H1 (cell line): ENCODE data around the gene CCDC154. TPM values are rescaled to one million over a fixed set of nuclear protein-coding genes. Genes with fewer than 3 reads are reported as not detected.

Source experiments
- CTCF ChIA-PET: fragments of 300-600 bp; sonication (Branson Sonifier 250); formaldehyde crosslinking; loops from one replicate; lab custom pipeline; 2021; ENCODE audit not compliant: partially characterized antibody; lab: Charles Lee
- POLR2A ChIA-PET: fragments of 300-600 bp; sonication (Branson Sonifier 250); formaldehyde crosslinking; loops from one replicate; lab custom pipeline; 2021; ENCODE audit warnings: inconsistent platforms; ENCODE audit not compliant: partially characterized antibody; lab: Charles Lee
- DNase-seq, 2 experiments: peaks; one replicate each; pipeline versions ENCODE4 v3.0.0 to v3.0.0-alpha.2; 2010 to 2022; ENCODE audit warnings: low spot score in 2 of 2, low read depth in 1 of 2, mixed read lengths in 1 of 2
- FAIRE-seq: peaks from 2 replicates; lab custom pipeline; 2011; peaks lifted over from hg19 to GRCh38; lab: Jason Lieb, UNC
- H2AFZ ChIP-seq: 2 replicates; pipeline ENCODE4 v1.8.1; 2012; ENCODE audit warnings: low read length, inconsistent platforms
- H2AK5ac ChIP-seq: 2 replicates; pipeline ENCODE4 v1.6.1; 2013; ENCODE audit warnings: low read depth, low read length
- H2BK120ac ChIP-seq: replicated peaks from 2 replicates; pipeline ENCODE3; 2013; ENCODE audit warnings: low read depth, low read length, inconsistent platforms
- H2BK12ac ChIP-seq: 2 replicates; pipeline ENCODE4 v1.6.1; 2013; ENCODE audit warnings: low read depth, low read length
- H2BK15ac ChIP-seq: 2 replicates; pipeline ENCODE4 v1.6.1; 2013; ENCODE audit warnings: low read length
- H2BK20ac ChIP-seq: 2 replicates; pipeline ENCODE4 v1.6.1; 2013; ENCODE audit warnings: low read length
- H2BK5ac ChIP-seq: 2 replicates; pipeline ENCODE4 v1.6.1; 2013; ENCODE audit warnings: low read depth, low read length
- H3K14ac ChIP-seq: 2 replicates; pipeline ENCODE4 v1.6.1; 2013; ENCODE audit warnings: inconsistent platforms; ENCODE audit not compliant: insufficient read length
- H3K18ac ChIP-seq: 2 replicates; pipeline ENCODE4 v1.6.1; 2013; ENCODE audit warnings: low read length; ENCODE audit errors: extremely low read depth
- H3K23ac ChIP-seq: 2 replicates; pipeline ENCODE4 v1.6.1; 2013; ENCODE audit warnings: inconsistent platforms; ENCODE audit not compliant: insufficient read length
- H3K23me2 ChIP-seq: 2 replicates; pipeline ENCODE4 v1.6.1; 2013; ENCODE audit warnings: low read depth, low read length
- H3K27ac ChIP-seq: 2 replicates; pipeline ENCODE4 v1.6.1; 2011; ENCODE audit warnings: low read depth, low read length, inconsistent platforms
- H3K27me3 ChIP-seq, 4 experiments: replicated peaks in 1 of 4; 1 replicate in 1 of 4; 2 replicates in 3 of 4; pipeline versions ENCODE4 v1.6.1 to v1.8.1; 2011 to 2013; ENCODE audit warnings: low read length in 3 of 4, mild to moderate bottlenecking in 3 of 4, inconsistent platforms in 2 of 4, mixed read lengths in 2 of 4, moderate library complexity in 1 of 4; ENCODE audit not compliant: control insufficient read depth in 3 of 4, insufficient read depth in 3 of 4; ENCODE audit errors: extremely low read depth in 1 of 4
- H3K36me3 ChIP-seq, 4 experiments: 2 replicates each; pipeline versions ENCODE4 v1.6.1 to v1.8.1; 2011 to 2013; ENCODE audit warnings: mild to moderate bottlenecking in 4 of 4, low read length in 3 of 4, moderate library complexity in 2 of 4, control low read depth in 1 of 4, inconsistent platforms in 1 of 4; ENCODE audit not compliant: insufficient read depth in 4 of 4, control insufficient read depth in 2 of 4
- H3K4ac ChIP-seq: replicated peaks from 2 replicates; pipeline ENCODE3; 2013; ENCODE audit warnings: low read length, low read depth, mixed read lengths, inconsistent platforms; ENCODE audit not compliant: insufficient read length
- H3K4me1 ChIP-seq, 4 experiments: replicated peaks in 1 of 4; 1 replicate in 1 of 4; 2 replicates in 3 of 4; pipeline versions ENCODE4 v1.6.1 to v1.8.1; 2011 to 2013; ENCODE audit warnings: low read length in 3 of 4, inconsistent platforms in 2 of 4, mixed read lengths in 1 of 4; ENCODE audit not compliant: insufficient read depth in 4 of 4, control insufficient read depth in 3 of 4
- H3K4me2 ChIP-seq, 2 experiments: 2 replicates each; pipeline versions ENCODE4 v1.6.1 to v1.8.1; 2011 to 2013; ENCODE audit warnings: low read depth in 2 of 2, low read length in 2 of 2, control low read depth in 1 of 2, inconsistent platforms in 1 of 2, mild to moderate bottlenecking in 1 of 2; ENCODE audit not compliant: insufficient read depth in 1 of 2
- H3K4me3 ChIP-seq, 4 experiments: fragments of 200-600, 300-600 bp in 1 of 4; sonication (generic), shearing (Covaris generic), sonication (Bioruptor Twin) in 1 of 4; 2 replicates each; pipeline versions ENCODE4 v1.5.1 to v1.8.1; 2011 to 2016; ENCODE audit warnings: low read length in 4 of 4, low read depth in 3 of 4, control low read depth in 2 of 4, inconsistent platforms in 2 of 4, mild to moderate bottlenecking in 2 of 4, mixed read lengths in 1 of 4, moderate library complexity in 1 of 4; ENCODE audit not compliant: insufficient read depth in 2 of 4; ENCODE audit errors: extremely low read depth in 1 of 4
- H3K56ac ChIP-seq: replicated peaks from 2 replicates; pipeline ENCODE3; 2013; ENCODE audit warnings: low read depth, mild to moderate bottlenecking, mixed read lengths, low read length, inconsistent platforms; ENCODE audit not compliant: insufficient read length
- H3K79me1 ChIP-seq: 2 replicates; pipeline ENCODE4 v1.6.1; 2013; ENCODE audit warnings: low read depth, low read length, control low read depth
- H3K79me2 ChIP-seq, 2 experiments: 2 replicates each; pipeline versions ENCODE4 v1.6.1 to v1.8.1; 2012 to 2013; ENCODE audit warnings: low read length in 2 of 2, mild to moderate bottlenecking in 2 of 2, inconsistent platforms in 1 of 2; ENCODE audit not compliant: insufficient read depth in 2 of 2, control insufficient read depth in 1 of 2
- H3K9ac ChIP-seq, 4 experiments: replicated peaks in 1 of 4; 1 replicate in 1 of 4; 2 replicates in 3 of 4; pipeline versions ENCODE4 v1.6.1 to v1.8.1; 2011 to 2013; ENCODE audit warnings: low read depth in 3 of 4, low read length in 3 of 4, control low read depth in 2 of 4, mild to moderate bottlenecking in 2 of 4, moderate library complexity in 2 of 4, inconsistent platforms in 1 of 4; ENCODE audit errors: extremely low read depth in 1 of 4
- H3K9me3 ChIP-seq, 2 experiments: 2 replicates each; pipeline versions ENCODE4 v1.6.1 to v1.8.1; 2012 to 2013; ENCODE audit warnings: mild to moderate bottlenecking in 2 of 2, moderate library complexity in 2 of 2, control low read depth in 1 of 2, inconsistent platforms in 1 of 2, low read depth in 1 of 2, low read length in 1 of 2, mixed read lengths in 1 of 2; ENCODE audit not compliant: insufficient read depth in 2 of 2
- H4K20me1 ChIP-seq, 2 experiments: replicated peaks in 1 of 2; 2 replicates each; pipeline versions ENCODE3 to v1.8.1; 2011 to 2013; ENCODE audit warnings: inconsistent platforms in 2 of 2, low read length in 2 of 2, mild to moderate bottlenecking in 1 of 2; ENCODE audit not compliant: insufficient read depth in 2 of 2, control insufficient read depth in 1 of 2
- H4K5ac ChIP-seq: 2 replicates; pipeline ENCODE4 v1.6.1; 2013; ENCODE audit warnings: low read length, low read depth, mixed read lengths, inconsistent platforms; ENCODE audit not compliant: insufficient read length
- H4K8ac ChIP-seq: 2 replicates; pipeline ENCODE4 v1.8.0; 2013; ENCODE audit warnings: mild to moderate bottlenecking, moderate library complexity, low read length, inconsistent platforms; ENCODE audit not compliant: insufficient read depth; ENCODE audit errors: extremely low read depth
- H4K91ac ChIP-seq: replicated peaks from 2 replicates; pipeline ENCODE3; 2013; ENCODE audit warnings: low read length, mixed read lengths, inconsistent platforms; ENCODE audit not compliant: insufficient read length
- EGR1 ChIP-seq: IDR thresholded peaks from 2 replicates; pipeline ENCODE4 v1.6.1; 2011; ENCODE audit warnings: low read depth, low read length, borderline replicate concordance
- HDAC6 ChIP-seq: IDR thresholded peaks from one replicate; pipeline ENCODE4 v1.7.1; 2012; ENCODE audit warnings: low read depth, mild to moderate bottlenecking, inconsistent platforms, low read length, moderate library complexity
- JUND ChIP-seq: IDR thresholded peaks from 2 replicates; pipeline ENCODE4 v1.6.1; 2011; ENCODE audit warnings: mild to moderate bottlenecking, improper control_type of control experiment, low read length
- KDM1A ChIP-seq: fragments of 200-600, 300-600 bp; sonication (generic); IDR thresholded peaks from 2 replicates; pipeline ENCODE4 v1.7.1; 2016; ENCODE audit warnings: mild to moderate bottlenecking, low read length, borderline replicate concordance
- POLR2A ChIP-seq, 2 experiments: IDR thresholded peaks; 1 replicate in 1 of 2; 2 replicates in 1 of 2; pipeline ENCODE4 v1.6.1; 2011; ENCODE audit warnings: low read depth in 2 of 2, low read length in 2 of 2, mild to moderate bottlenecking in 2 of 2; ENCODE audit errors: control extremely low read depth in 1 of 2
- RFX5 ChIP-seq: IDR thresholded peaks from 2 replicates; pipeline ENCODE4 v1.6.1; 2011; ENCODE audit warnings: low read depth, low read length, improper control_type of control experiment, borderline replicate concordance
- TAF1 ChIP-seq: IDR thresholded peaks from 2 replicates; pipeline ENCODE4 v1.6.1; 2011; ENCODE audit warnings: mild to moderate bottlenecking, low read depth, low read length
- TCF12 ChIP-seq: IDR thresholded peaks from 2 replicates; pipeline ENCODE4 v1.6.1; 2011; ENCODE audit warnings: low read depth, mild to moderate bottlenecking, low read length
- WGBS, 2 experiments: shearing (Covaris generic) in 1 of 2; methylation state at CpG; one replicate each; pipeline versions ENCODE4 v1.1.6 to v1.1.7; 2013 to 2015; ENCODE audit warnings: low lambda C conversion rate in 2 of 2, mixed read lengths in 2 of 2, inconsistent platforms in 1 of 2, low coverage in 1 of 2, missing lambda C conversion rate in 1 of 2; ENCODE audit not compliant: insufficient replicate concordance in 2 of 2, insufficient coverage in 1 of 2, insufficient read length in 1 of 2; ENCODE audit errors: extremely low coverage in 1 of 2, missing lambda C conversion rate in 1 of 2; 5-methylcytosine and 5-hydroxymethylcytosine counted together
- polyA plus RNA-seq, 7 experiments: library from polyadenylated mRNA; depleted of rRNA in 3 of 7; stranded (reverse) in 5 of 7; unstranded in 2 of 7; fragments of >200 nt in 5 of 7; fragments of 200-250 nt in 2 of 7; gene quantifications; 1 replicate in 5 of 7; 2 replicates in 1 of 7; 4 replicates in 1 of 7; pipeline versions ENCODE4 v1.2.1 to v1.2.3, GENCODE V29; 2011 to 2013; ENCODE audit warnings: missing spikeins in 2 of 7, mixed read lengths in 2 of 7
- total RNA-seq: library from RNA; stranded (reverse); fragmentation: NEBNext Ultra II Directional; extraction: Animal tissue kit (Norgen Biotek cat#: 25700); gene quantifications from 2 replicates; pipeline ENCODE4 v1.2.1, GENCODE V29; 2021
- TF ChIP-seq, protein P1 (sequence below): IDR thresholded peaks from 2 replicates; pipeline ENCODE4 v1.6.1; 2012; ENCODE audit warnings: inconsistent platforms

Gene CCDC154
- total and polyA plus RNA-seq, 2 of the 8 experiments (the other 6 are each of a cell fraction or from before 2014, with no cell fraction given), result 0.15 to 0.88 TPM

DNA sequence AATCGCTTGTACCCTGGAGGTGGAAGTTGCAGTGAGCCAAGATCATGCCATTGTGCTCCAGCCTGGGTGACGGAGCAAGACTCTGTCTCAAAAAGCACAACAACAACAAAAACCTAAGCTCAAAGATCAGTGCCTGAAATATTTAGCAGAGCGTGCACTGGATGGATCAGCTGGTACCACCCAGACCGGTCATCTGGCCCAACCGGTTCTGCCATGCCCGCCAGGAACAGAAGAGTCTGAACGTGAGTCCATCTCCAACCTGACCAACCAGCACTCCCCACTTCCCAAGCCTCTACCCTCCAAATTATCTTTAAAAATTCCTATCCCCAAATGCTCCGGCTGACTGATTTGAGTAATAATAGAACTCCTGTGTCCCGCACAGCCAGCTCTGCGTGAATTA, 22.3 kb downstream of the CCDC154 start:
- 86% methylated on average over 10 of the region's 10 CpGs; no CpG with 5 or more reads in 1 of the 2 experiments for WGBS, 2 experiments
- Histone ChIP-seq H2AFZ (no peak overlapping the region), H3K9ac (no peak overlapping the region), H3K4me1 (peaks cover 0 to 4% (median 3%) of the 10 kb centered on the region in 4 experiments; a peak in 5 of 7 replicates), H2BK15ac (0 out of 2 replicates have a peak overlapping the region, but pooled peaks have one; percentile 88), H3K79me2 (peaks cover 5 to 21% of the 10 kb centered on the region in 2 experiments), H3K9me3 (no peaks in the 10 kb centered on the region), H3K79me1 (peaks cover 5% of the 10 kb centered on the region; the same call in 1 of the 2 replicates), H3K27ac (no peak overlapping the region), H2BK20ac (no peak overlapping the region), H3K23ac (no peak overlapping the region), H3K4ac (no peak overlapping the region), H4K5ac (no peak overlapping the region), H3K14ac (no peak overlapping the region), H3K18ac (no peak overlapping the region), H3K36me3 (no peaks in the 10 kb centered on the region; a peak in 1 of 8 replicates), H2BK12ac (peak overlapping the region; percentile 75; the same call in 1 of the 2 replicates), H3K4me3 (no peak overlapping the region), H4K91ac (no peak overlapping the region), H3K27me3 (no peaks in the 10 kb centered on the region), H2BK120ac (no peak overlapping the region), H2BK5ac (no peak overlapping the region), H3K23me2 (peaks cover 8% of the 10 kb centered on the region), H2AK5ac (no peak overlapping the region), H4K8ac (no peak overlapping the region), H4K20me1 (peaks cover 0 to 7% of the 10 kb centered on the region in 2 experiments), H3K56ac (no peak overlapping the region), H3K4me2 (no peak overlapping the region; a peak in 1 of 4 replicates)
- FAIRE-seq, result no peak
- DNase-seq, result no peak
- ChIA-PET CTCF (interaction anchor here (1.2 kb wide), 1 partner anchor 58 kb away, joined by 3 read pairs; no protein-coding TSS in a partner anchor), POLR2A (interaction anchor here (0.6 to 4.0 kb wide), 5 partner anchors 8 to 16 kb away, joined by 3 to 18 read pairs (median 10); partner anchors contain the start of gene PERCC1)
- TF ChIP-seq KDM1A, result no peak
- TF ChIP-seq EGR1, result no peak
- TF ChIP-seq TCF12, result no peak
- TF ChIP-seq, protein P1, sequence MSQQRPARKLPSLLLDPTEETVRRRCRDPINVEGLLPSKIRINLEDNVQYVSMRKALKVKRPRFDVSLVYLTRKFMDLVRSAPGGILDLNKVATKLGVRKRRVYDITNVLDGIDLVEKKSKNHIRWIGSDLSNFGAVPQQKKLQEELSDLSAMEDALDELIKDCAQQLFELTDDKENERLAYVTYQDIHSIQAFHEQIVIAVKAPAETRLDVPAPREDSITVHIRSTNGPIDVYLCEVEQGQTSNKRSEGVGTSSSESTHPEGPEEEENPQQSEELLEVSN, result no peak
- TF ChIP-seq RFX5, result no peak
- no peak for TF ChIP-seq TAF1
- no peak for TF ChIP-seq POLR2A (IDR thresholded peaks at IDR 0.05; ENCODE audit: control extremely low read depth in 1 of 2, low read depth in 2 of 2, low read length in 2 of 2)
- no peak for TF ChIP-seq HDAC6
- no peak for TF ChIP-seq JUND
